Stimulated activated CD8-positive, alpha-beta memory T cell treated with anti-CD3 and anti-CD28 coated beads, Interleukin-4, amount 100 ng/mL, for 48 hours (primary cell): ENCODE data around the gene PLPPR3.

Experiments used
- DNase-seq: peaks from one replicate; pipeline ENCODE4 v3.0.0-alpha.2; 2020

PLPPR3 gene

GRCh38 chr19:769616-770015 lies 52.1 kb downstream of the PLPPR3 start:
- DNase-seq, result no peak

DNA sequence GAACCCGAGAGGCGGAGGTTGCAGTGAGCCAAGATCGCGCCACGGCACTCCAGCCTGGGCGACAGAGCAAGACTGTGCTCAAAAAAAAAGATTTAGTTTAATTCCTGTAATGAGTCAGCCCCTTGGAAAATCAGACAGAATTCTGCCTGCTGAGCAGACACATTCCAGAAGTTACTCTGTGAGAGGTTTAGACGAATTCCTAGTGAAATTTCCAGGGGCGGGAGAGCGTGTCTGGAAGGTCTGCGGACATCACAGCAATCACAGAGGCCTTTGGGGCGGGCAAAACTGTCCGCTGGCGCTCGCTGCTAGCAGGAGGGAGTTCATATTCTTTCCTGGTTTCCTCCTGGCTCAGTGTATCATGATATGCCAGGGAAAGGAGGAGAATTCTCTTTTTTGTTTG lies 53.3 kb downstream of the PLPPR3 start:
- DNase-seq, result no peak

GRCh38 chr19:765179-765738 lies 56.5 kb downstream of the PLPPR3 start:
- no peak for DNase-seq

DNA sequence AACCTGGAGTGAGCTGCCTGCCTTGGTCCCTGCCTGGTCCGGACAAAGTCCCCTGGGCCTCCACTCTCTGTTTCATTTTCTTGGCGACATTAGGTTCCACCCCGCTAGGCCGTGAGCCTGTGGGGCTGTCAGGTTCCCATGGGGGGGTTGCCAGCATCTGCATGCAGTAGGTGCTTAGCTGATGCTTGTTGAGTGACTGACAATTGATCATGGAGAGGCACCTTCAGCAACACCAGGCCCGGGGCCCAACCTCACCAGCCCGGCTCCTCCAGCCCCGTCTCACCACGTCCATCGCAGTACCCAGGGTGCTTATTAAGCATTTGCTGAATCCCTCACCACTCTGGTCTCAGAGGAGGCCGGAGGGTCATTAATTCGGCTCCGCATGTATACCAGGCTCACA lies 57.5 kb downstream of the PLPPR3 start:
- DNase-seq, result no peak

- no peak for DNase-seq
Measured at GRCh38 chr19:763869-764268, 57.9 kb downstream of the PLPPR3 start.

DNA sequence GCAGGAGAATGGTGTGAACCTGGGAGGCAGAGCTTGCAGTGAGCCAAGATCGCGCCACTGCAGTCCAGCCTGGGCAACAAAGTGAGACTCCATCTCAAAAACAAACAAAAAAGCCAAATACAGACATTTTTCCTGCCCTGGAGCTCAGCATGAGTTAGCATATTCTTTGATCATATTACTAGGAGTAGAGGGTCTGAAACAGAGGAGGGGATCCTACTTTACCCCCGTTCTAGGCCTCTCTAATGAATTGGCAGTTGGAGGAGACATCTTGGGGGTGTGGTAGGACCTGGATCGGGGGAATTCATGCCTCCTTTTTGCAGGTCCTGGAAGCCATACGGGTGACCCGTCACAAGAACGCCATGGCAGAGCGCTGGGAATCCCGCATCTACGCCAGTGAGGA lies 58.6 kb downstream of the PLPPR3 start:
- no peak for DNase-seq
